ENCODE results near the gene WHRN.

Gene WHRN

DNA sequence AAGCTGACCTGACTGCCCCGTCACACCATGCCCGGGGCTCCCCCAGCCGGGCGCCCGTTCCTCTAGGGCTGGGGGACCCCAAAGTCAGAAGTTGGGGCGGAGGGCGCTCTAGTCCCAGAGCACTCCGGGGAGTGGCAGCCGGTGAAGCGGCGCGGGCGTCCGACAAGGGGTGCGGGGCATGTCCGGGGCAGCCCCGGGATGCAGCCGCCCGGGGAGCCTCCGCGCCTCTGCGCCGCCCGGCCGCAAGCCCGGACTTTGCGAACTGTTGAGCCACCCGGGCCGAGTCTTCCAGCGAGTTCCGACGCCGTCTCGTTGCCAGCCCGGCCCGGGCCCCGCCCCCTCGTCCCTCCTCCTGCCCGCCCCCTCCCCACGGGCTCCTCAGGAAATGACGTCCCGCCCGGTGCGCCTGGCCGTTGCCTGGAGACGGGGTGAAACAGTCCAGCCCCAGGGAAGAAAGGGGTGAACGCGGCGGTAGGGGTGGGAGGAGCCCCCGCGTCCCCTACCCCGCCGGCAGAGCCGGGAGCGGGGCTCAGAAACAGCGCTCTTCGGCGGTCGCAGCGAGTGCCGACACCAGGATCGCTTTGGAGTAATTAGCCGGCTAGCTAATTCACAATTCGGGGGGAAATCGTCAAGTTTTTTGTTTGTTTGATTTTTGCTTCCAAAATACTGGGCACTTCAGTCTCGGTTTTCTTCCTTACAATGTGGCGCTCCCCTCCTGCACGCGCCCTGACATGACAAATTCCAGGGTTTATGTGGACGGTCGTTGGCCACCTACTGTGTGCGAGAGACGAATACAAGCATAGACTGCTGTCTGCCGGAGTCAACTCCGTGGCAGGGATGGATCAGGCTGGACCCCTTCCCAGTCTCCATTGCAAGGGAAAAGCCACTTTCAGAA lies at the start of gene WHRN:
WHRN (minus strand) TSS at position 287 of the 895 bp plus-strand sequence. CDS start 672 bp downstream, outside the sequence.
- peak; percentile 96 for DNase-seq (ENCODE audit: low read depth, low spot score)

GRCh38 chr9:114553202-114553601 lies 47.9 kb upstream of the WHRN start:
- DNase-seq (ENCODE audit: low read depth, low spot score): no peak

GRCh38 chr9:114552706-114553105 lies 47.4 kb upstream of the WHRN start:
- DNase-seq (ENCODE audit: low read depth, low spot score): peak; percentile 50

DNA sequence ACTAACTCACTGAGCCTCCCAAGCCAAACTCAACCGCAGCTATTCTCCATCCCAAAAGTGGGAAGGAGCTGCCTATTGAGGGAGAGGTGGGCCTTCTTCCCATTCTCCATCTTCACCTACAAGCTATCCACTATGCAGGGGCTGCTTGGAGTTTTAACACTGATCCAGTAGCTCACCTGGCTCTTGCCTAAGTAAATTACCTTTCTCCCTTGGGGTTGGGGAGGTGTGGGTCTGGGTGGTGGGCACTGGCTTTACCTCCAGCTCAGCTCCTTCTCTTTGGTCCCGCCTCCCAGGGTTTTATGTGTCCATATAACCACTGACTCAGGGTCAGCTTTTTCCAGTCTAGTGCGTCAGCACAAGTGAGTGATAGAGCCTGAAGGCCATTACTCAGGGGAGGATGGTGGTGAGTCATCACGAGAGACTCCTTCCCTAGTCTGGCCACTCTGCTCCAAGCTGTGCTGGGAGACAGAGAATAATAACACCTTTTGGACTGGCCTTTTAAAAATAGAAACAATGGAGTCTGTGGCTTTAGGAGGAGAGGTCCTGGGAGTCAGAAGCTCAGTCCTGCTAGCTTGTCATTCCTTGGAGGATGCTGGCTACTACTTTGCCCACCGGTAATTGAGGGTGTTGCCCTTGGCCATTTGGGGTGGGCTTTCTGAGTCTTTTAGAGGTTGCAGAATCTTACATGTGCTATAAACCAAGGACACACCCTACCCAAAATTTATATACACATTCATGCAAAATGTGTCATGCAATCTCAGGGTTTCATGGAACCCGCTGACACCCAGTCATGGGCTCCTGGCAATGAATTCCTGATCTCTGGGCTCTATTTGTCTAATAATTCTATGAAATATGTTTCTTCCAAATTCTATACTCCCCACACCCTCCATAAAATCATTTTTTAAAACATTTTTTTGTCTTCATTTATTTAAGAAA lies 46.7 kb upstream of the WHRN start:
- peak; percentile 98 for DNase-seq (ENCODE audit: low read depth, low spot score)

DNA sequence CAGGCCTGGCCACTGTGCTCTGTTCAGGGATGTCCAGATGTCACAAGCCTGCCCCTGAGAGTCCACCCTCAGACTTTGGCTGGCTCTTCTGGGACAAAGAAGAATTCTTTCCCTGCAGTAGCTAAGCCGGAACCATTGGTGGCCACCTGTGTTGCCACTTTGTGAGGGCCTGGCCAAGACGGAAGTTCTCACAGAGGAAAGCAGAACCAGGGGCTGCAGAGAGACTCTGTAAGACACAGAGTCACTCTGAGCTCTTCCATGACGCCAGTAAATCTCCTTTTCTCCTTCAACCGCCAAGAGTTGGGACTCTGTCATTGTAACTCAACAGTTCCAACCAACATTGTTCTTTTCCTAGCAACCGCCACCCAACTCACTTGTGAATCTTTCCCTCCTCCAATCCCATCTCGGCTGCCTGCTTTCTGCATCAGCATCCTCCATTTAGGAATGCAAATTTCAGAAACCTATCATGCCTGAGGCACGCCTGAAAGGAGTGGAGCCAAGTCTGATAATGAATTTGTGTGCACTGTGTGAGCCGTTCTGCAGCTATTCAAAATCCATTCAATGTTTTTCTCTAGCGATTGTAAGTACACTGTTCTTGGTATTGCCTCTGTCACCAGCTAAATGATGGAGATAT lies 44.5 kb upstream of the WHRN start:
- DNase-seq (ENCODE audit: low read depth, low spot score): peak; percentile 69

- no peak for DNase-seq (ENCODE audit: low read depth, low spot score)
Observed at GRCh38 chr9:114546851-114547250, 41.6 kb upstream of the WHRN start.

DNA sequence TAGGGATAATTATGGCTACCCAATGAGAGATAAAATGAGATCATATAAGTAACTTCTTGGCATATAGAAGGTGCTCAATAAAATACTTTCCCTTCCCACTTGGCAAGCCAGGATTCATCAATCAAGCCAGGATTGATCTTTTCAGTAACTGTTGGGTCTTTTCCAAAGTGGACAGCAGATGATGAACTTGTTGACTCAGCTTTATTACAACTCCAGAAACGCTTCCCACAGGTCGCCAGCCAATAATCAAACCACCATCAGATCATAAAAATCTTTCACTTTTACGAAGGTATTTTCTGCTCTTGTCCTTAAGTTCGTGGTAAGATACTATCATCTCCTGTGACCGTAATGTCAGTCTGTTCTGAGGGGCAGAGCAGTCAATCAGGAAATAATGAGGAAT lies 39.8 kb upstream of the WHRN start:
- DNase-seq (ENCODE audit: low read depth, low spot score): no peak

GRCh38 chr9:114539701-114540380 lies 34.6 kb upstream of the WHRN start:
- no peak for DNase-seq (ENCODE audit: low read depth, low spot score)

GRCh38 chr9:114538241-114538640 lies 33.0 kb upstream of the WHRN start:
- DNase-seq (ENCODE audit: low read depth, low spot score): no peak

- no peak for DNase-seq (ENCODE audit: low read depth, low spot score)
Observed at GRCh38 chr9:114532561-114533237, 27.4 kb upstream of the WHRN start.

DNA sequence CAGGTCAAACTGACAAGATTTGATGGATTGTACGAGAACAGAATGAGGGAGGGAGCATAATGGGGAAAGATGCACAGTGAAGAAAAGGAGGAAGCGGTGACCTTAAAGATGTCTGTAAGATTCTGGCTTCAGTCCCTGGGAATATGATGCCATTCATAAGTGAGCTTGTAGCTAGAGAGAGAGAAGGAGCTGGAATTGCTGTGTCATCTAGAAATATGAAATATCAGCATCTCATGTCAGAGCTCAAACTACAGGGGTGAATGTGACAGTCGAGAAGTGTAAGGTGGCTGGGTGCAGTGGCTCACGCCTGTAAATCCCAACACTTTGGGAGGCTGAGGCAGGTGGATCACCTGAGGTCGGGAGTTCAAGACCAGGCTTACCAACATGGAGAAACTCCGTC lies 24.0 kb upstream of the WHRN start:
- no peak for DNase-seq (ENCODE audit: low read depth, low spot score)

- no peak for DNase-seq (ENCODE audit: low read depth, low spot score)
Observed at GRCh38 chr9:114526807-114527206, 21.5 kb upstream of the WHRN start.

- DNase-seq (ENCODE audit: low read depth, low spot score): peak; percentile 44
Observed at GRCh38 chr9:114525513-114525912, 20.2 kb upstream of the WHRN start.

- DNase-seq (ENCODE audit: low read depth, low spot score): peak; percentile 76
Observed at GRCh38 chr9:114524247-114524681, 19.0 kb upstream of the WHRN start.

DNA sequence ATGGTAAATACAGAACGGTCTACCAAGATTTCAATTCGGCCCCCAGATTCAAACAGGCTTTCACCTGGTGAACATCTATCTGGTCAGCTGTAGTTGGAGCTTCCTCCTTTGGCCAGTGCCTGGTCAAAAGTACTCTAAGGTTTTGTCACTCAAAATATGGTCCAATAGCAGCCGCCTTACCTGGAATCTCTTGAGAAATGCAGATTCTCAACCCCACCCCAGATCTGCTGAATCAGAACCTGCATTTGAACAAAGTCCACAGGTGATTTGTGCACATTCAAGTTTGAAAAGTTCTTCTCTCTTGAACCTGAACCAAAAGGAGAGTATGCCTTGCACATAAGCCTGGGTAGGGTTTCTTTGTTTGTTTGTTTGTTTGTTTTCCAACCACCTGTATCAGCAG lies 17.6 kb upstream of the WHRN start:
- DNase-seq (ENCODE audit: low read depth, low spot score): no peak

- no peak for DNase-seq (ENCODE audit: low read depth, low spot score)
Observed at GRCh38 chr9:114522286-114522685, 17.0 kb upstream of the WHRN start.

DNA sequence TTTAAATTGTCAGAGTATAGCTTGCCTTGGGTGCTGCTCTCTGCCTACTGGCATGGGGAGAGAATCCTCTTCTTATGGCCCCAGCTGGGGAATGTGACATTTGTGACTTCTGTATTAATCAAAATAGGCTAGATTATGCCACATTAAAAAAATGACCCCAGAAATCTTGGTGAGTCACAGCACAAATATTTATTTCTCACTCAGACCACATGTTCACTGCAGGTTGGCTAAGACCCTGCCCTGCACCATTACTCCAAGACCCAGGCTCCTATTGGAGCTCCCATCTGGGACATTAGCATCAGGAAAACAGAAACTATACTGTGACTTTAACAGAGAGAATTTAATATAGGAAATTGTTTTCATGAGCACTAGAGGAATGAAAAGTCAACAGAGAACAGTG lies 16.6 kb upstream of the WHRN start:
- DNase-seq (ENCODE audit: low read depth, low spot score): peak; percentile 37

- DNase-seq (ENCODE audit: low read depth, low spot score): no peak
Observed at GRCh38 chr9:114518599-114519022, 13.3 kb upstream of the WHRN start.

- no peak for DNase-seq (ENCODE audit: low read depth, low spot score)
Observed at GRCh38 chr9:114518120-114518519, 12.8 kb upstream of the WHRN start.

- peak; percentile 73 for DNase-seq (ENCODE audit: low read depth, low spot score)
Observed at GRCh38 chr9:114516913-114517312, 11.6 kb upstream of the WHRN start.

DNA sequence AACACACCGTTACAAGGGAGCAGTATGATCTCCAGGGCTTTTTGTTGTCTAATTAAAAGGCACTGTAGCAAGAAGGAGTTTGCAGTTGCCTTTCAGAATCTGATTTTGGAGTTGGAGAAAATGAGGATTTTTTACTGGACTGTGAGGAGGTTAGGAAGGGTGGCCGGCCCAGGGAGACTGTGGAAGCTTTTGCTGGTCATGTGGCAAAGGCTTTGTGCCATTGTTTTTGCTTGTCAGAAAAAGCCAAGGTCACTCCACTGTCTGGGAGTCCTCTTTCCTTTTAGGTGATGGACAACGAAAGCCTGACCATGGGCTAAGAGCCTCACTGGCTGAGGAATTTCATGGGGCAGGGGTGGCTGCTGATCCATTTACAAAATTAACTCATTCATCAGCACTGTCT lies 10.3 kb upstream of the WHRN start:
- DNase-seq (ENCODE audit: low read depth, low spot score): no peak
